H1 (cell line): Measurements from ENCODE around the gene ADCK2. TPM values are rescaled to one million over a fixed set of nuclear protein-coding genes. Genes with fewer than 3 reads are reported as not detected.

Experiments used
- CTCF ChIA-PET: fragments of 300-600 bp; sonication (Branson Sonifier 250); formaldehyde crosslinking; loops from one replicate; lab custom pipeline; 2021; ENCODE audit not compliant: partially characterized antibody; lab: Charles Lee
- POLR2A ChIA-PET: fragments of 300-600 bp; sonication (Branson Sonifier 250); formaldehyde crosslinking; loops from one replicate; lab custom pipeline; 2021; ENCODE audit warnings: inconsistent platforms; ENCODE audit not compliant: partially characterized antibody; lab: Charles Lee
- DNase-seq, 2 experiments: peaks; one replicate each; pipeline versions ENCODE4 v3.0.0 to v3.0.0-alpha.2; 2010 to 2022; ENCODE audit warnings: low spot score in 2 of 2, low read depth in 1 of 2, mixed read lengths in 1 of 2
- FAIRE-seq: peaks from 2 replicates; lab custom pipeline; 2011; peaks lifted over from hg19 to GRCh38; lab: Jason Lieb, UNC
- H2AFZ ChIP-seq: 2 replicates; pipeline ENCODE4 v1.8.1; 2012; ENCODE audit warnings: low read length, inconsistent platforms
- H2AK5ac ChIP-seq: 2 replicates; pipeline ENCODE4 v1.6.1; 2013; ENCODE audit warnings: low read depth, low read length
- H2BK120ac ChIP-seq: replicated peaks from 2 replicates; pipeline ENCODE3; 2013; ENCODE audit warnings: low read depth, low read length, inconsistent platforms
- H2BK12ac ChIP-seq: 2 replicates; pipeline ENCODE4 v1.6.1; 2013; ENCODE audit warnings: low read depth, low read length
- H2BK15ac ChIP-seq: 2 replicates; pipeline ENCODE4 v1.6.1; 2013; ENCODE audit warnings: low read length
- H2BK20ac ChIP-seq: 2 replicates; pipeline ENCODE4 v1.6.1; 2013; ENCODE audit warnings: low read length
- H2BK5ac ChIP-seq: 2 replicates; pipeline ENCODE4 v1.6.1; 2013; ENCODE audit warnings: low read depth, low read length
- H3K14ac ChIP-seq: 2 replicates; pipeline ENCODE4 v1.6.1; 2013; ENCODE audit warnings: inconsistent platforms; ENCODE audit not compliant: insufficient read length
- H3K18ac ChIP-seq: 2 replicates; pipeline ENCODE4 v1.6.1; 2013; ENCODE audit warnings: low read length; ENCODE audit errors: extremely low read depth
- H3K23ac ChIP-seq: 2 replicates; pipeline ENCODE4 v1.6.1; 2013; ENCODE audit warnings: inconsistent platforms; ENCODE audit not compliant: insufficient read length
- H3K23me2 ChIP-seq: 2 replicates; pipeline ENCODE4 v1.6.1; 2013; ENCODE audit warnings: low read depth, low read length
- H3K27ac ChIP-seq: 2 replicates; pipeline ENCODE4 v1.6.1; 2011; ENCODE audit warnings: low read depth, low read length, inconsistent platforms
- H3K27me3 ChIP-seq, 4 experiments: replicated peaks in 1 of 4; 1 replicate in 1 of 4; 2 replicates in 3 of 4; pipeline versions ENCODE4 v1.6.1 to v1.8.1; 2011 to 2013; ENCODE audit warnings: low read length in 3 of 4, mild to moderate bottlenecking in 3 of 4, inconsistent platforms in 2 of 4, mixed read lengths in 2 of 4, moderate library complexity in 1 of 4; ENCODE audit not compliant: control insufficient read depth in 3 of 4, insufficient read depth in 3 of 4; ENCODE audit errors: extremely low read depth in 1 of 4
- H3K36me3 ChIP-seq, 4 experiments: 2 replicates each; pipeline versions ENCODE4 v1.6.1 to v1.8.1; 2011 to 2013; ENCODE audit warnings: mild to moderate bottlenecking in 4 of 4, low read length in 3 of 4, moderate library complexity in 2 of 4, control low read depth in 1 of 4, inconsistent platforms in 1 of 4; ENCODE audit not compliant: insufficient read depth in 4 of 4, control insufficient read depth in 2 of 4
- H3K4ac ChIP-seq: replicated peaks from 2 replicates; pipeline ENCODE3; 2013; ENCODE audit warnings: low read length, low read depth, mixed read lengths, inconsistent platforms; ENCODE audit not compliant: insufficient read length
- H3K4me1 ChIP-seq, 4 experiments: replicated peaks in 1 of 4; 1 replicate in 1 of 4; 2 replicates in 3 of 4; pipeline versions ENCODE4 v1.6.1 to v1.8.1; 2011 to 2013; ENCODE audit warnings: low read length in 3 of 4, inconsistent platforms in 2 of 4, mixed read lengths in 1 of 4; ENCODE audit not compliant: insufficient read depth in 4 of 4, control insufficient read depth in 3 of 4
- H3K4me2 ChIP-seq, 2 experiments: 2 replicates each; pipeline versions ENCODE4 v1.6.1 to v1.8.1; 2011 to 2013; ENCODE audit warnings: low read depth in 2 of 2, low read length in 2 of 2, control low read depth in 1 of 2, inconsistent platforms in 1 of 2, mild to moderate bottlenecking in 1 of 2; ENCODE audit not compliant: insufficient read depth in 1 of 2
- H3K4me3 ChIP-seq, 4 experiments: fragments of 200-600, 300-600 bp in 1 of 4; sonication (generic), shearing (Covaris generic), sonication (Bioruptor Twin) in 1 of 4; 2 replicates each; pipeline versions ENCODE4 v1.5.1 to v1.8.1; 2011 to 2016; ENCODE audit warnings: low read length in 4 of 4, low read depth in 3 of 4, control low read depth in 2 of 4, inconsistent platforms in 2 of 4, mild to moderate bottlenecking in 2 of 4, mixed read lengths in 1 of 4, moderate library complexity in 1 of 4; ENCODE audit not compliant: insufficient read depth in 2 of 4; ENCODE audit errors: extremely low read depth in 1 of 4
- H3K56ac ChIP-seq: replicated peaks from 2 replicates; pipeline ENCODE3; 2013; ENCODE audit warnings: low read depth, mild to moderate bottlenecking, mixed read lengths, low read length, inconsistent platforms; ENCODE audit not compliant: insufficient read length
- H3K79me1 ChIP-seq: 2 replicates; pipeline ENCODE4 v1.6.1; 2013; ENCODE audit warnings: low read depth, low read length, control low read depth
- H3K79me2 ChIP-seq, 2 experiments: 2 replicates each; pipeline versions ENCODE4 v1.6.1 to v1.8.1; 2012 to 2013; ENCODE audit warnings: low read length in 2 of 2, mild to moderate bottlenecking in 2 of 2, inconsistent platforms in 1 of 2; ENCODE audit not compliant: insufficient read depth in 2 of 2, control insufficient read depth in 1 of 2
- H3K9ac ChIP-seq, 4 experiments: replicated peaks in 1 of 4; 1 replicate in 1 of 4; 2 replicates in 3 of 4; pipeline versions ENCODE4 v1.6.1 to v1.8.1; 2011 to 2013; ENCODE audit warnings: low read depth in 3 of 4, low read length in 3 of 4, control low read depth in 2 of 4, mild to moderate bottlenecking in 2 of 4, moderate library complexity in 2 of 4, inconsistent platforms in 1 of 4; ENCODE audit errors: extremely low read depth in 1 of 4
- H3K9me3 ChIP-seq, 2 experiments: 2 replicates each; pipeline versions ENCODE4 v1.6.1 to v1.8.1; 2012 to 2013; ENCODE audit warnings: mild to moderate bottlenecking in 2 of 2, moderate library complexity in 2 of 2, control low read depth in 1 of 2, inconsistent platforms in 1 of 2, low read depth in 1 of 2, low read length in 1 of 2, mixed read lengths in 1 of 2; ENCODE audit not compliant: insufficient read depth in 2 of 2
- H4K20me1 ChIP-seq, 2 experiments: replicated peaks in 1 of 2; 2 replicates each; pipeline versions ENCODE3 to v1.8.1; 2011 to 2013; ENCODE audit warnings: inconsistent platforms in 2 of 2, low read length in 2 of 2, mild to moderate bottlenecking in 1 of 2; ENCODE audit not compliant: insufficient read depth in 2 of 2, control insufficient read depth in 1 of 2
- H4K5ac ChIP-seq: 2 replicates; pipeline ENCODE4 v1.6.1; 2013; ENCODE audit warnings: low read length, low read depth, mixed read lengths, inconsistent platforms; ENCODE audit not compliant: insufficient read length
- H4K8ac ChIP-seq: 2 replicates; pipeline ENCODE4 v1.8.0; 2013; ENCODE audit warnings: mild to moderate bottlenecking, moderate library complexity, low read length, inconsistent platforms; ENCODE audit not compliant: insufficient read depth; ENCODE audit errors: extremely low read depth
- H4K91ac ChIP-seq: replicated peaks from 2 replicates; pipeline ENCODE3; 2013; ENCODE audit warnings: low read length, mixed read lengths, inconsistent platforms; ENCODE audit not compliant: insufficient read length
- BRCA1 ChIP-seq: IDR thresholded peaks from 2 replicates; pipeline ENCODE4 v1.6.1; 2012; ENCODE audit warnings: low read depth, low read length, improper control_type of control experiment
- CEBPB ChIP-seq: IDR thresholded peaks from 2 replicates; pipeline ENCODE4 v1.6.1; 2012; ENCODE audit warnings: low read depth, low read length
- EP300 ChIP-seq, 2 experiments: IDR thresholded peaks; 1 replicate in 1 of 2; 2 replicates in 1 of 2; pipeline ENCODE4 v1.6.1; 2011 to 2012; ENCODE audit warnings: low read depth in 2 of 2, low read length in 2 of 2, mild to moderate bottlenecking in 2 of 2, borderline replicate concordance in 1 of 2, inconsistent platforms in 1 of 2, moderate library complexity in 1 of 2
- HDAC2 ChIP-seq, 2 experiments: fragments of 300-600 bp in 1 of 2; sonication (generic) in 1 of 2; IDR thresholded peaks; 2 replicates each; pipeline ENCODE4 v1.6.1; 2011 to 2012; ENCODE audit warnings: low read depth in 2 of 2, low read length in 2 of 2, mild to moderate bottlenecking in 2 of 2, moderate library complexity in 2 of 2, borderline replicate concordance in 1 of 2, inconsistent platforms in 1 of 2
- KDM1A ChIP-seq: fragments of 200-600, 300-600 bp; sonication (generic); IDR thresholded peaks from 2 replicates; pipeline ENCODE4 v1.7.1; 2016; ENCODE audit warnings: mild to moderate bottlenecking, low read length, borderline replicate concordance
- MAFK ChIP-seq: IDR thresholded peaks from 2 replicates; pipeline ENCODE4 v1.6.1; 2012; ENCODE audit warnings: low read depth, mild to moderate bottlenecking, improper control_type of control experiment, low read length
- NANOG ChIP-seq: IDR thresholded peaks from 2 replicates; pipeline ENCODE4 v1.6.1; 2011; ENCODE audit warnings: low read length, low read depth, mild to moderate bottlenecking, inconsistent platforms; ENCODE audit not compliant: insufficient read depth, poor library complexity, severe bottlenecking
- POLR2AphosphoS5 ChIP-seq: IDR thresholded peaks from 2 replicates; pipeline ENCODE4 v1.6.1; 2011; ENCODE audit warnings: low read depth, low read length
- SIN3A ChIP-seq, 2 experiments: IDR thresholded peaks in 1 of 2; conservative IDR thresholded peaks in 1 of 2; 2 replicates each; pipeline ENCODE4 v1.6.1; 2011 to 2012; ENCODE audit warnings: low read length in 2 of 2, improper control_type of control experiment in 1 of 2, low read depth in 1 of 2, mild to moderate bottlenecking in 1 of 2
- SIRT6 ChIP-seq: IDR thresholded peaks from one replicate; pipeline ENCODE4 v1.7.1; 2012; ENCODE audit warnings: low read length, inconsistent platforms
- SP1 ChIP-seq: IDR thresholded peaks from 2 replicates; pipeline ENCODE4 v1.6.1; 2011; ENCODE audit warnings: low read depth, low read length
- TBP ChIP-seq: IDR thresholded peaks from 2 replicates; pipeline ENCODE4 v1.6.1; 2011; ENCODE audit warnings: low read depth, low read length, improper control_type of control experiment
- WGBS, 2 experiments: shearing (Covaris generic) in 1 of 2; methylation state at CpG; one replicate each; pipeline versions ENCODE4 v1.1.6 to v1.1.7; 2013 to 2015; ENCODE audit warnings: low lambda C conversion rate in 2 of 2, mixed read lengths in 2 of 2, inconsistent platforms in 1 of 2, low coverage in 1 of 2, missing lambda C conversion rate in 1 of 2; ENCODE audit not compliant: insufficient replicate concordance in 2 of 2, insufficient coverage in 1 of 2, insufficient read length in 1 of 2; ENCODE audit errors: extremely low coverage in 1 of 2, missing lambda C conversion rate in 1 of 2; 5-methylcytosine and 5-hydroxymethylcytosine counted together
- polyA plus RNA-seq, 7 experiments: library from polyadenylated mRNA; depleted of rRNA in 3 of 7; stranded (reverse) in 5 of 7; unstranded in 2 of 7; fragments of >200 nt in 5 of 7; fragments of 200-250 nt in 2 of 7; gene quantifications; 1 replicate in 5 of 7; 2 replicates in 1 of 7; 4 replicates in 1 of 7; pipeline versions ENCODE4 v1.2.1 to v1.2.3, GENCODE V29; 2011 to 2013; ENCODE audit warnings: missing spikeins in 2 of 7, mixed read lengths in 2 of 7
- total RNA-seq: library from RNA; stranded (reverse); fragmentation: NEBNext Ultra II Directional; extraction: Animal tissue kit (Norgen Biotek cat#: 25700); gene quantifications from 2 replicates; pipeline ENCODE4 v1.2.1, GENCODE V29; 2021
- TF ChIP-seq, protein P1 (sequence below): IDR thresholded peaks from 2 replicates; pipeline ENCODE4 v1.6.1; 2011; ENCODE audit warnings: low read length, improper control_type of control experiment

The ADCK2 gene
- total and polyA plus RNA-seq, 2 of the 8 experiments (the other 6 are each of a cell fraction or from before 2014, with no cell fraction given) = 6.9 to 11.7 TPM

DNA sequence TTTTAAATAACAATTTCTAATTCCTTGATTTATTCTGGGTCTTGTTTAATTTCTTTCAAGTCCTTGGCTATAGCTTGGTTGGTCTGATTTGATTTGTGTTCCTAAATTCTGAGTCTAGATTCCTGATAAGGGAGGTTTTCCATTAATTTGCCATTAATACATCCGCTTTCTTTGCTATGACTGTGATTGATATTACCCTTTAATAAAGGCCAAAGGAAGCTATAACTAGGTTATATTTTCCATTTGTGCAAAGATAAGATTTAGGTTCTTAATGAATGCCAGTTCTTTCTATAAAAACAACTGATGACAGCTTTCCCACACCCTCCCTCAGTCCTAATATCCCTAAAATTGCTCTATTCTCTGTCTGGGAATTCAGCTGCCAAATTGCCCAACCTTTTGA is 52.0 kb downstream of the ADCK2 start:
- FAIRE-seq (no peak), DNase-seq (no peak)
- H3K27ac ChIP-seq = no peak overlapping the region
- peaks cover 0 to 5% (median 3%) of the 10 kb centered on the region in 4 experiments; a peak in 5 of 8 replicates for H3K36me3 ChIP-seq
- no peak overlapping the region for H3K4ac ChIP-seq
- H3K4me1 ChIP-seq = no peaks in the 10 kb centered on the region
- no peak overlapping the region for H3K23ac ChIP-seq
- WGBS, 2 experiments = 88% methylated on average over 1 of the region's 1 CpG; no CpG with 5 or more reads in 1 of the 2 experiments
- CTCF ChIA-PET = interaction anchor here (1.0 to 2.0 kb wide), 3 partner anchors 32 to 232 kb away, joined by 3 to 6 read pairs (median 3); no protein-coding TSS in a partner anchor
- H3K9ac ChIP-seq = no peak overlapping the region
- H3K79me2 ChIP-seq = no peaks in the 10 kb centered on the region
- H3K56ac ChIP-seq = no peak overlapping the region
- H2BK15ac ChIP-seq = no peak overlapping the region
- no peaks in the 10 kb centered on the region for H3K27me3 ChIP-seq
- H2BK120ac ChIP-seq = no peak overlapping the region
- no peak overlapping the region for H4K91ac ChIP-seq
- no peak overlapping the region for H3K4me3 ChIP-seq
- no peaks in the 10 kb centered on the region for H3K79me1 ChIP-seq
- no peak overlapping the region for H2AFZ ChIP-seq
- no peak overlapping the region for H2AK5ac ChIP-seq
- H2BK12ac ChIP-seq = no peak overlapping the region
- no peak overlapping the region for H3K18ac ChIP-seq
- no peak overlapping the region for H4K8ac ChIP-seq
- no peak overlapping the region for H3K14ac ChIP-seq
- H4K20me1 ChIP-seq = no peaks in the 10 kb centered on the region
- H3K23me2 ChIP-seq = no peaks in the 10 kb centered on the region
- no peak overlapping the region for H4K5ac ChIP-seq
- H3K9me3 ChIP-seq = no peaks in the 10 kb centered on the region
- POLR2A ChIA-PET = no interaction called here
- H2BK20ac ChIP-seq = no peak overlapping the region
- H2BK5ac ChIP-seq = no peak overlapping the region
- no peak overlapping the region for H3K4me2 ChIP-seq
- TF ChIP-seq POLR2AphosphoS5 (no peak), SIN3A (conservative IDR thresholded peaks at IDR 0.05 in 1 of 2, IDR thresholded peaks at IDR 0.05 in 1 of 2; ENCODE audit: low read depth in 1 of 2, low read length in 2 of 2) (no peak), SIRT6 (no peak), BRCA1 (no peak), CEBPB (no peak), EP300 (IDR thresholded peaks at IDR 0.05; ENCODE audit: borderline replicate concordance in 1 of 2, low read depth in 2 of 2, low read length in 2 of 2) (no peak), MAFK (no peak), SP1 (no peak), HDAC2 (IDR thresholded peaks at IDR 0.05; ENCODE audit: borderline replicate concordance in 1 of 2, low read depth in 2 of 2, low read length in 2 of 2) (no peak), TBP (no peak), NANOG (no peak), KDM1A (no peak)
- TF ChIP-seq, protein P1, sequence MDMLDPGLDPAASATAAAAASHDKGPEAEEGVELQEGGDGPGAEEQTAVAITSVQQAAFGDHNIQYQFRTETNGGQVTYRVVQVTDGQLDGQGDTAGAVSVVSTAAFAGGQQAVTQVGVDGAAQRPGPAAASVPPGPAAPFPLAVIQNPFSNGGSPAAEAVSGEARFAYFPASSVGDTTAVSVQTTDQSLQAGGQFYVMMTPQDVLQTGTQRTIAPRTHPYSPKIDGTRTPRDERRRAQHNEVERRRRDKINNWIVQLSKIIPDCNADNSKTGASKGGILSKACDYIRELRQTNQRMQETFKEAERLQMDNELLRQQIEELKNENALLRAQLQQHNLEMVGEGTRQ = no peak
